Natural killer cell treated with Interleukin-12 subunit alpha and Interleukin-12 subunit beta and Interleukin-15 and Interleukin-18, amount 100 ng/mL, for 72 hours (primary cell): ENCODE data around the gene ZSCAN25. TPM values are rescaled to one million over a fixed set of nuclear protein-coding genes. Genes with fewer than 3 reads are reported as not detected.
"Not testable (repeated sequence)": the region's sequence is repeated elsewhere in the genome, so short reads cannot be mapped to it uniquely, and the experiment has no call there.

Experiments used
- ATAC-seq, 2 donors: fragments of 150-1000 bp; cut with Tn5 transposase in 1 of 2; sonication (Bioruptor Pico), chemical (Tn5 transposase) in 1 of 2; 2 replicates each; pipeline ENCODE4 v1.10.0; 2021
- DNase-seq: peaks from one replicate; pipeline ENCODE4 v3.0.0; 2022; ENCODE audit warnings: low spot score
- H3K27ac Mint-ChIP-seq, 2 donors: 1 replicate in 1 of 2; 2 replicates in 1 of 2; pipeline ENCODE4 v1.8.0; 2022; ENCODE audit warnings: mixed read lengths in 2 of 2, mild to moderate bottlenecking in 1 of 2, moderate library complexity in 1 of 2
- H3K27me3 Mint-ChIP-seq, 2 donors: 1 replicate in 1 of 2; 2 replicates in 1 of 2; pipeline ENCODE4 v1.8.0; 2022; ENCODE audit warnings: mixed read lengths in 2 of 2
- H3K36me3 Mint-ChIP-seq: one replicate; pipeline ENCODE4 v1.8.0; 2022; ENCODE audit warnings: mixed read lengths
- H3K4me1 Mint-ChIP-seq, 2 donors: 1 replicate in 1 of 2; 2 replicates in 1 of 2; pipeline ENCODE4 v1.8.0; 2022; ENCODE audit warnings: low read depth in 2 of 2, mixed read lengths in 2 of 2, mild to moderate bottlenecking in 1 of 2
- H3K4me3 Mint-ChIP-seq: one replicate; pipeline ENCODE4 v1.8.0; 2022; ENCODE audit warnings: mixed read lengths
- H3K9me3 Mint-ChIP-seq: 2 replicates; pipeline ENCODE4 v1.8.0; 2022; ENCODE audit warnings: mixed read lengths
- total RNA-seq, 2 donors: library from RNA; stranded (reverse); gene quantifications; one replicate each; pipeline ENCODE4 v1.2.3, GENCODE V29; 2022

The ZSCAN25 gene
- total RNA-seq, 2 donors from 2014 or later: 26.5 to 33.3 TPM

- Mint-ChIP-seq H3K9me3 (no peaks in the 10 kb centered on the region), H3K4me3 (no peak overlapping the region), H3K4me1 (peaks cover 8% of the 10 kb centered on the region in 2 donors), H3K27ac (no peak overlapping the region), H3K27me3 (no peaks in the 10 kb centered on the region), H3K36me3 (peaks cover 5% of the 10 kb centered on the region)
- DNase-seq (no peak), ATAC-seq (no peak)
Measured at GRCh38 chr7:99643464-99643863, 26.7 kb downstream of the ZSCAN25 start.

DNA sequence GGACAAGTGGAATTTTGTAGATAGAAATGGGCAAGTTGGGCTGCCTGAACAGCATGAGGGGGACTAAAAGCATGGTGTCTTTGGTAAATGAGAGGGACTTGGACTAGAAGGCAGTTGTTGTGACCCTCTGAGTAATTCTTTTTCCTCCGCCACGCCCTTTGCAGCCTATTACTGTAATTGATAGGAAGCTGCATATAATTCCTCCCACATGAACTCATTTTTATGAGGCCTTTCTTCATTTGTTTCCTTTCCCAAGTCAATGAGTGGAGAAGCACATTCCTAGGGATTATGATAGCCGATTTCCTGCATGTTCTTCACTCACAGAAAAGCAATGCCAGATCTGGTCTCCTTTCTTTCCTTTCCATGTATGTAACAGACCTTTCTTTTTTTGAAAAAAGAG, 27.7 kb downstream of the ZSCAN25 start:
- no peak for ATAC-seq
- no peak overlapping the region for H3K27ac Mint-ChIP-seq
- no peak overlapping the region for H3K4me3 Mint-ChIP-seq
- H3K4me1 Mint-ChIP-seq: peaks cover 8% of the 10 kb centered on the region in 2 donors
- no peaks in the 10 kb centered on the region for H3K9me3 Mint-ChIP-seq
- DNase-seq: no peak
- H3K27me3 Mint-ChIP-seq: no peaks in the 10 kb centered on the region
- H3K36me3 Mint-ChIP-seq: peaks cover 5% of the 10 kb centered on the region

GRCh38 chr7:99645590-99645989, 28.8 kb downstream of the ZSCAN25 start:
- Mint-ChIP-seq H3K9me3 (no peaks in the 10 kb centered on the region), H3K36me3 (peaks cover 5% of the 10 kb centered on the region), H3K27ac (no peak overlapping the region), H3K4me3 (no peak overlapping the region), H3K27me3 (no peaks in the 10 kb centered on the region), H3K4me1 (peaks cover 8% of the 10 kb centered on the region in 2 donors)
- ATAC-seq (no peak), DNase-seq (no peak)

DNA sequence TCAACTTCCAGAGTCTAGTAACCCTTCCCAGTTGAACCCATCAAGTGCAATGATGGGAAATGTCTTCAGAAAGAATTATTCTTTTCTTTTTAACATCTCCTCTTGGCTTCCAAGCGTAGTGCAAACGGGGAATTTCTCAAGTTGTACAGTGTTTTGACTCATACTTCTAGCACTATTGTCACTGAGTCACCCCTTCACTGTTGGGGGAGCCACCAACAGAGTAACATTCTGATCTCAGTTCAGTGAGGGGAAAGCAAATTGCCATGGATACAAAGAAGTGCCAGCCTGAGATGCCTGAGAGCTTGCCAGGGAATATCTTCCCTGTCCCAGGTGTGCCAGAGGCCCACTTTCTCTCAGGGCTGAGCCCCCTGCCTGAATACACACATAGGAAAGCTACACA, 32.1 kb downstream of the ZSCAN25 start:
- DNase-seq: no peak
- H3K27ac Mint-ChIP-seq: no peak overlapping the region

DNA sequence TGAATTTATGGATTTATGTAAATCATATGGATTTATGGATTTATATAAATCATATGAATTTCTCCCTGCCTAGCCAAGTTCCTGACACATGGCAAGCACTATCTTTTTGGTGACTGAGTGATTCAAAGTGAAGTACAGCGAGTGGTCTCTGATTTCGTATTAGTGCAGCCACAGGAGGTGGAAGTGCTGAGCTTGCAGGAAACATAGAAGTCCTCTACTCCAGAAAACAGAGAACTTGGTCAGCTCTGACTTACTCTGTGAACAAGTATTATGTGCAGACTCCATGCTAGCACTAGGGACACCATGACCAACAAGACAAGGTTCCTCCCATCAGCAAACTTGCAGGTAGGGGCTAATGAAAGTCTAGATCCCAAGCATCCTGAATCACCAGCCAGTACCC, 34.5 kb downstream of the ZSCAN25 start:
- Mint-ChIP-seq H3K9me3 (no peaks in the 10 kb centered on the region), H3K4me3 (no peak overlapping the region), H3K4me1 (peaks cover 0 to 3% of the 10 kb centered on the region in 2 donors), H3K27me3 (no peaks in the 10 kb centered on the region), H3K36me3 (no peaks in the 10 kb centered on the region), H3K27ac (no peak overlapping the region)
- ATAC-seq: no peak
- DNase-seq: no peak

More for the DNA sequence above, 32.1 kb downstream of the ZSCAN25 start:
- no peaks in the 10 kb centered on the region for H3K9me3 Mint-ChIP-seq
- no peak overlapping the region for H3K4me3 Mint-ChIP-seq
- H3K36me3 Mint-ChIP-seq: peaks cover 5% of the 10 kb centered on the region
- H3K4me1 Mint-ChIP-seq: peaks cover 0 to 3% of the 10 kb centered on the region in 2 donors
- ATAC-seq: peak in 1 of 2 donors; percentile 69
- no peaks in the 10 kb centered on the region for H3K27me3 Mint-ChIP-seq

DNA sequence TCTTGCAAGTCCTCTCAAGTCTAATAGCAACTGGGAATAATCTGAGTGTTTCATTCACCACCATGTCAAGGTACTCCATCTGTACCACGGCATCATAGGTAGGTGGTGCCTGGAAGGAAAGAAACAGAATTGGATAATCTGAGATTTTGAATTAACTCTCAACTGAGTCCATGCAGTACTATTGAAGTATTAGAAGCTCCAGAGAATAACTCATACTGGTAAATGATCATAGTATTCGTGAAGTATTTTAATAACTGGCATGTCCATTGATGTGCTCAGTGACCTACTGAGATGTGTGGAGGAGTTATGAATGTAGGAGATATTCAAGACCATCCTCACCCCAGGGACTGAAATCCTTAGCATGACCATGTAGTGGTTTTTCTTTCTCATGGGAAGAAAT, 35.9 kb downstream of the ZSCAN25 start:
- no peak for ATAC-seq
- H3K9me3 Mint-ChIP-seq: peaks cover 3% of the 10 kb centered on the region
- DNase-seq: no peak
- H3K27me3 Mint-ChIP-seq: no peaks in the 10 kb centered on the region
- no peaks in the 10 kb centered on the region for H3K36me3 Mint-ChIP-seq
- H3K4me3 Mint-ChIP-seq: no peak overlapping the region
- H3K4me1 Mint-ChIP-seq: peaks cover 0 to 3% of the 10 kb centered on the region in 2 donors
- no peak overlapping the region for H3K27ac Mint-ChIP-seq

- not testable (repeated sequence) for ATAC-seq, H3K27me3 Mint-ChIP-seq, H3K4me3 Mint-ChIP-seq, H3K9me3 Mint-ChIP-seq, H3K27ac Mint-ChIP-seq, H3K36me3 Mint-ChIP-seq, H3K4me1 Mint-ChIP-seq, DNase-seq
Measured at GRCh38 chr7:99653269-99653668, 36.5 kb downstream of the ZSCAN25 start.

DNA sequence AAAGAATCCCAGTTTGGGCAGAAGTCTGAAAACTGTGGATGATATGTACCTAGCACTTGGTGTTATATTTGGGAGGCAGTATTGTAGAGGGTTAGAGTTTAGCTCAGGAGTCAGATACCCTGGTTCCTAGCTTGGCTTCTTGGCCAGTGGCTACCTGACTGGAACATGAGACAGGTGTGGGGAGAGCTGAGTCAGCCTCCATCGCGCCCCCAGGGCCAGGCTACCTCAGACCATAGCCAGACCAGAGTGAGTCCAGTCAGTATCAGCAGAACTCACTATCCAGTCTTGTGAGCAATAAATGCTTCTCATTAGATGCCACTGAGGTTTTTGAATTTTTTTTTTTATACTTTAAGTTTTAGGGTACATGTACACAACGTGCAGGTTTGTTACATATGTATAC, 37.0 kb downstream of the ZSCAN25 start:
- Mint-ChIP-seq H3K4me1 (peaks cover 0 to 3% of the 10 kb centered on the region in 2 donors), H3K36me3 (no peaks in the 10 kb centered on the region), H3K27ac (no peak overlapping the region), H3K9me3 (peaks cover 3% of the 10 kb centered on the region), H3K27me3 (no peaks in the 10 kb centered on the region), H3K4me3 (no peak overlapping the region)
- no peak for DNase-seq
- ATAC-seq: no peak

DNA sequence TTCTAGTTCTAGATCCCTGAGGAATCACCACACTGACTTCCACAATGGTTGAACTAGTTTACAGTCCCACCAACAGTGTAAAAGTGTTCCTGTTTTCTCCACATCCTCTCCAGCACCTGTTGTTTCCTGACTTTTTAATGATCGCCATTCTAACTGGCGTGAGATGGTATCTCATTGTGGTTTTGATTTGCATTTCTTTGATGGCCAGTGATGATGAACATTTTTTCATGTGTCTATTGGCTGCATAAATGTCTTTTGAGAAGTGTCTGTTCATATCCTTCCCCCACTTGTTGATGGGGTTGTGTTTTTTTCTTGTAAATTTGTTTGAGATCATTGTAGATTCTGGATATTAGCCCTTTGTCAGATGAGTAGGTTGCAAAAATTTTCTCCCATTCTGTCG, 37.9 kb downstream of the ZSCAN25 start:
- DNase-seq, H3K27me3 Mint-ChIP-seq, H3K4me3 Mint-ChIP-seq, H3K36me3 Mint-ChIP-seq, ATAC-seq, H3K4me1 Mint-ChIP-seq, H3K27ac Mint-ChIP-seq, H3K9me3 Mint-ChIP-seq: not testable (repeated sequence)

DNA sequence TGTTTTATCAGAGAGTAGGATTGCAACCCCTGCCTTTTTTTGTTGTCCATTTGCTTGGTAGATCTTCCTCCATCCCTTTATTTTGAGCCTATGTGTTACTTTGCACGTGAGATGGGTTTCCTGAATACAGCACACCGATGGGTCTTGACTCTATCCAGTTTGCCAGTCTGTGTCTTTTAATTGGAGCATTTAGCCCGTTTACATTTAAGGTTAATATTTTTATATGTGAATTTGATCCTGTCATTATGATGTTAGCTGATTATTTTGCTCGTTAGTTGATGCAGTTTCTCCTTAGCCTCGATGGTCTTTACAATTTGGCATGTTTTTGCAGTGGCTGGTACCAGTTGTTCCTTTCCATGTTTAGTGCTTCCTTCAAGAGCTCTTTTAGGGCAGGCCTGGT, 41.1 kb downstream of the ZSCAN25 start:
- not testable (repeated sequence) for H3K27me3 Mint-ChIP-seq, DNase-seq, H3K4me1 Mint-ChIP-seq, H3K9me3 Mint-ChIP-seq, H3K4me3 Mint-ChIP-seq, ATAC-seq, H3K27ac Mint-ChIP-seq, H3K36me3 Mint-ChIP-seq

DNA sequence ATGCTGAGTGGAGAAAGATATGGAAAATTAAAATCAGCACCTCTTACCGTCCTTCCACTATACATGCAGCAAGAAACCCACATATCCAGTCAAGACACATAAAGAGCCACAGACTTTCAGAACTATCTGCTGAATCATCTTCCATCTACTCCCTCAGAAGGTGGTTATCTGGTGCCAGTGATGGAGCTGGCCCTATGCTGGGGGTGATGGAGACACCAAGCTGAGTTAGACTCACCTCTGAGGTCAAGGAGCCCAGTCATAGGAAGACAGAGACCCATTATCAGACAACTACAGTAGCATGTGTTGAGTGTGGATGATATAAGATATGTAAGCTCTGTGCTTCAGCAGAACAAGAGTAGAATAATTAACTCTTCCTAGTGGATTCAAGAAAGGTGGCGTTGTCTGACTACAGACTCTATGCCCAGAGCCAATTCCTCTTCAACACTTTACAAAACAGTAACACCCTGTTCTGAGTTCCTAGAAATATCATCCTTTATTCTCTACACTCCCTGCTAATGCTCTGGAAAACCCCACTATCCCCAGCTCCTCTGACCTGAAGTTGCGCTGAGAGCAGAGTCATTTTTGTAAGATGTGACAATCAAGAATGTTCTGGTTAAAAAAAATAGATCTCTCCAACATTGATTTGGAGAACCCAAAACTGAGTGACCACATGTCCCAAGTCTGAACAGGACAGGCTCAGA, 48.7 kb downstream of the ZSCAN25 start:
- Mint-ChIP-seq H3K9me3 (no peaks in the 10 kb centered on the region), H3K4me3 (no peak overlapping the region), H3K27ac (no peak overlapping the region), H3K27me3 (no peaks in the 10 kb centered on the region), H3K36me3 (peaks cover 5% of the 10 kb centered on the region), H3K4me1 (no peaks in the 10 kb centered on the region)
- no peak for DNase-seq
- no peak for ATAC-seq

GRCh38 chr7:99666013-99666395, 49.3 kb downstream of the ZSCAN25 start:
- no peak overlapping the region for H3K4me3 Mint-ChIP-seq

GRCh38 chr7:99667179-99667578, 50.4 kb downstream of the ZSCAN25 start:
- Mint-ChIP-seq H3K4me1 (no peaks in the 10 kb centered on the region), H3K4me3 (no peak overlapping the region), H3K27ac (no peak overlapping the region), H3K27me3 (no peaks in the 10 kb centered on the region), H3K9me3 (no peaks in the 10 kb centered on the region), H3K36me3 (peaks cover 5% of the 10 kb centered on the region)
- ATAC-seq: no peak
- no peak for DNase-seq

More at GRCh38 chr7:99666013-99666395, 49.3 kb downstream of the ZSCAN25 start:
- no peak for ATAC-seq
- Mint-ChIP-seq H3K36me3 (peaks cover 5% of the 10 kb centered on the region), H3K4me1 (no peaks in the 10 kb centered on the region), H3K27ac (no peak overlapping the region), H3K9me3 (no peaks in the 10 kb centered on the region), H3K27me3 (no peaks in the 10 kb centered on the region)
- DNase-seq: no peak

GRCh38 chr7:99668541-99668940, 51.8 kb downstream of the ZSCAN25 start:
- no peak overlapping the region for H3K27ac Mint-ChIP-seq
- no peaks in the 10 kb centered on the region for H3K4me1 Mint-ChIP-seq
- H3K36me3 Mint-ChIP-seq: peaks cover 5% of the 10 kb centered on the region

GRCh38 chr7:99669782-99670181, 53.0 kb downstream of the ZSCAN25 start:
- H3K27ac Mint-ChIP-seq: no peak overlapping the region
- no peaks in the 10 kb centered on the region for H3K9me3 Mint-ChIP-seq
- no peak overlapping the region for H3K4me3 Mint-ChIP-seq
- DNase-seq (no peak), ATAC-seq (no peak)
- H3K36me3 Mint-ChIP-seq: no peaks in the 10 kb centered on the region
- H3K4me1 Mint-ChIP-seq: peaks cover 0 to 1% of the 10 kb centered on the region in 2 donors
- H3K27me3 Mint-ChIP-seq: no peaks in the 10 kb centered on the region

More at GRCh38 chr7:99668541-99668940, 51.8 kb downstream of the ZSCAN25 start:
- Mint-ChIP-seq H3K4me3 (no peak overlapping the region), H3K27me3 (no peaks in the 10 kb centered on the region), H3K9me3 (no peaks in the 10 kb centered on the region)
- ATAC-seq: no peak
- DNase-seq: no peak
